ENCODE data around the gene MZT1. TPM values are rescaled to one million over a fixed set of nuclear protein-coding genes. Genes with fewer than 3 reads are reported as not detected.
"Not testable (repeated sequence)": the region's sequence is repeated elsewhere in the genome, so short reads cannot be mapped to it uniquely, and the experiment has no call there.

Gene MZT1
- total and polyA plus RNA-seq, 2 donors (not counting 3 experiments of a cell fraction or from before 2014, with no cell fraction given) = 6.3 to 19.4 TPM

- H3K36me3 ChIP-seq (ENCODE audit: control insufficient read depth in 2 of 2, extremely low read depth in 1 of 2, insufficient read depth in 2 of 2, low read length in 2 of 2) = peaks cover 0 to 2% of the 10 kb centered on the region in 2 experiments
- TF ChIP-seq GATA2 (IDR thresholded peaks at IDR 0.05; ENCODE audit: insufficient read depth, insufficient read length, low read depth, low read length) (no peak), POLR2AphosphoS5 (IDR thresholded peaks at IDR 0.05; ENCODE audit: insufficient read depth, low read depth, low read length) (no peak), JUN (IDR thresholded peaks at IDR 0.05; ENCODE audit: borderline replicate concordance, insufficient read depth, insufficient read length, low read depth) (no peak)
- TF ChIP-seq, protein P1, sequence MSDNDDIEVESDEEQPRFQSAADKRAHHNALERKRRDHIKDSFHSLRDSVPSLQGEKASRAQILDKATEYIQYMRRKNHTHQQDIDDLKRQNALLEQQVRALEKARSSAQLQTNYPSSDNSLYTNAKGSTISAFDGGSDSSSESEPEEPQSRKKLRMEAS (IDR thresholded peaks at IDR 0.05; ENCODE audit: insufficient read depth, insufficient read length) = no peak
- H3K9me3 ChIP-seq (replicated peaks; ENCODE audit: control insufficient read depth, insufficient read depth, low read length) = no peaks in the 10 kb centered on the region
- ChIA-PET CTCF (no interaction called here), POLR2A (no interaction called here)
- H3K4me2 ChIP-seq (ENCODE audit: insufficient read depth, low read length) = peak overlapping the region; percentile 94
- H4K20me1 ChIP-seq (replicated peaks; ENCODE audit: control insufficient read depth, extremely low read depth, insufficient read depth, low read length) = no peaks in the 10 kb centered on the region
- peak; percentile 40 for FAIRE-seq
- no peaks in the 10 kb centered on the region for H3K9me1 ChIP-seq (replicated peaks; ENCODE audit: control insufficient read depth, extremely low read depth, insufficient read depth, low read length)
- H3K4me3 ChIP-seq (replicated peaks in 1 of 3; ENCODE audit: insufficient read depth in 1 of 3, low read depth in 1 of 3, low read length in 3 of 3) = peak overlapping the region; percentile 75 to 77 (median 76)
- H3K79me2 ChIP-seq (ENCODE audit: control insufficient read depth, insufficient read depth, low read length) = peaks cover 85% of the 10 kb centered on the region
- TSS peak; percentile 19 for BruUV-seq (replicated peaks)
- H3K27me3 ChIP-seq (ENCODE audit: control insufficient read depth in 2 of 2, insufficient read depth in 2 of 2, low read length in 2 of 2) = no peaks in the 10 kb centered on the region
- peak overlapping the region; percentile 56 for H3K9ac ChIP-seq (replicated peaks; ENCODE audit: extremely low read depth, insufficient read depth, low read length)
- H2AFZ ChIP-seq (ENCODE audit: low read depth, low read length) = peak overlapping the region; percentile 92
- no peak for DNase-seq (ENCODE audit: low read depth, low spot score)
- peaks cover 24% of the 10 kb centered on the region for H3K4me1 ChIP-seq (ENCODE audit: control insufficient read depth, extremely low read depth, insufficient read depth, low read length)
- peak overlapping the region; percentile 41 for H3K27ac ChIP-seq (ENCODE audit: insufficient read depth, low read depth, low read length)
- dilution Hi-C loops (cut with MboI; ENCODE audit: extremely low pct_ligation_motif_present, low sequenced_read_pairs) (no loop called here), intact Hi-C loops (cut with micrococcal nuclease) (loop anchor here (1.0 to 2.0 kb wide), 2 partner anchors 54 to 74 kb away; partner anchors contain the start of gene DIS3)
Observed at GRCh38 chr13:72726726-72727416, 558 bp downstream of the MZT1 start.

DNA sequence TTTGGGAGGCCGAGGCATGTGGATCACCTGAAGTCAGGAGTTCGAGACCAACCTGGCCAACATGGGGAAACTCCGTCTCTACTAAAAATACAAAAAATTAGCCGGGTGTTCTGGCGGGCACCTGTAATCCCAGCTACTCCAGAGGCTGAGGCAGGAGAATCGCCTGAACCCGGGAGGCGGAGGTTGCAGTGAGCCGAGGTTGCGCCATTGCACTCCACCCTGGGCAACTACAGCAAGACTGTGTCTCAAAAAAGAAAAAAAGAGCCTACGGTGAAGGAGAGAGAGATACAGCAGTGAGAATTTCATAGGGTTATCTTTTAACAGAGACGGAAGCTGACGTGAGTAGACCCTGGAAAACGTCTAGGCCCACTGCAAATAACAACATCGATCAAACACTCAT, 1.2 kb downstream of the MZT1 start:
- H3K36me3 ChIP-seq (ENCODE audit: control insufficient read depth in 2 of 2, extremely low read depth in 1 of 2, insufficient read depth in 2 of 2, low read length in 2 of 2); H3K9ac ChIP-seq (replicated peaks; ENCODE audit: extremely low read depth, insufficient read depth, low read length); H3K9me3 ChIP-seq (replicated peaks; ENCODE audit: control insufficient read depth, insufficient read depth, low read length); H4K20me1 ChIP-seq (replicated peaks; ENCODE audit: control insufficient read depth, extremely low read depth, insufficient read depth, low read length); H3K9me1 ChIP-seq (replicated peaks; ENCODE audit: control insufficient read depth, extremely low read depth, insufficient read depth, low read length); FAIRE-seq; H2AFZ ChIP-seq (ENCODE audit: low read depth, low read length); H3K27ac ChIP-seq (ENCODE audit: insufficient read depth, low read depth, low read length); POLR2A ChIA-PET; dilution Hi-C loops (cut with MboI; ENCODE audit: extremely low pct_ligation_motif_present, low sequenced_read_pairs); CTCF ChIA-PET; H3K27me3 ChIP-seq (ENCODE audit: control insufficient read depth in 2 of 2, insufficient read depth in 2 of 2, low read length in 2 of 2); BruUV-seq (replicated peaks); DNase-seq (ENCODE audit: low read depth, low spot score): not testable (repeated sequence)
- H3K4me1 ChIP-seq (ENCODE audit: control insufficient read depth, extremely low read depth, insufficient read depth, low read length) = peaks cover 24% of the 10 kb centered on the region
- peak overlapping the region; percentile 94 for H3K4me2 ChIP-seq (ENCODE audit: insufficient read depth, low read length)
- intact Hi-C loops (cut with micrococcal nuclease) = loop anchor here (2.0 kb wide), 1 partner anchor 73 kb away; no protein-coding TSS in a partner anchor
- peaks cover 88% of the 10 kb centered on the region for H3K79me2 ChIP-seq (ENCODE audit: control insufficient read depth, insufficient read depth, low read length)
- peak overlapping the region in 1 of 3 experiments; percentile 76 for H3K4me3 ChIP-seq (replicated peaks in 1 of 3; ENCODE audit: insufficient read depth in 1 of 3, low read depth in 1 of 3, low read length in 3 of 3)

All from endothelial cell of umbilical vein (primary cell).